HG03159 (cell line): Measurements from ENCODE around the gene CR1.
"Not testable (repeated sequence)": the region's sequence is repeated elsewhere in the genome, so short reads cannot be mapped to it uniquely, and the experiment has no call there.

Experiments
- ATAC-seq: cut with Tn5 transposase; IDR thresholded peaks from one replicate; pipeline ENCODE4 v1.9.1; 2021; ENCODE audit warnings: mild to moderate bottlenecking, moderate library complexity; ENCODE audit not compliant: unreplicated experiment

The CR1 gene

GRCh38 chr1:207638487-207639145 lies 142.7 kb downstream of the CR1 start:
- not testable (repeated sequence) for ATAC-seq

- not testable (repeated sequence) for ATAC-seq
These were observed 143.4 kb downstream of the CR1 start for GRCh38 chr1:207639362-207639761.

GRCh38 chr1:207644166-207644851 lies 148.4 kb downstream of the CR1 start:
- no peak for ATAC-seq

DNA sequence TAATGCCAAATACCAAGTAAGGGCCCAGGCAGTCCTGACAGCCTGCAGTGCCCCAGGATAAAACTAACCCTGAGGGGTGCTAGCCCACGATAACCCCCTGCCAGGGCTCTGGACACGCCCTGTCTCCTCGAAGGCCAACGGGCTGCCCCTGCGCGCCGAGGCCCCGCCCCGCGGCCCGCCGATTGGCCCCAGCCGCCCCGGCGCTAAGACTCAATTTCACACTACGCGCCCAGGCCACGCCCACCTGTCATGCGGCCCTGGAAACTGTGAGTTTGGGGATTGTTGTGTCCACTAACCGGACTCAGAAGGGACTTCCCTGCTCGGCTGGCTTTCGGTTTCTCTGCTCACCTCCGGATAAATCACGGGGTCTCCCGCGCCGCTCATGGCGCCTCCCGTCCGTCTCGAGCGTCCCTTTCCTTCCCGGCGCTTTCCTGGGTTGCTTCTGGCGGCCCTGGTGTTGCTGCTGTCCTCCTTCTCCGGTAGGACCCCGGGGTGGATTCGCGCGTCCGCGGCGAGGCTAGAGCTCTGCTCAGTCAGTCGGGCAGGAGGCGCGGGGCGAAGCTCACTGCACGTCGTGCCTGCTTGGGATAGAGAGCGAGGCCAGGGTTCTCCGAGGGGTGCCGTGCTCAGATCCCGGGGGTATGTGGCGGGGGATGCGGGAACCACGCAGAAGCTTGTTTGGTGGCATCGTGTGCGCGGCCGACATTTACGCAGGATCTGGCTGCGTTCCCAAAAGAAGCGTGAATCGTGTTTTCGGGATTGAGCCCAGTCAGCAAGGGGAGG lies 149.1 kb downstream of the CR1 start, which contains the start of gene CR1L:
Gene CR1L, plus strand, starts transcription at position 282 of the 783 bp plus-strand sequence. Its CDS starts 101 bp downstream, at position 383.
- peak; percentile 97 for ATAC-seq

- no peak for ATAC-seq
These were observed 149.7 kb downstream of the CR1 start for GRCh38 chr1:207645635-207646081.

DNA sequence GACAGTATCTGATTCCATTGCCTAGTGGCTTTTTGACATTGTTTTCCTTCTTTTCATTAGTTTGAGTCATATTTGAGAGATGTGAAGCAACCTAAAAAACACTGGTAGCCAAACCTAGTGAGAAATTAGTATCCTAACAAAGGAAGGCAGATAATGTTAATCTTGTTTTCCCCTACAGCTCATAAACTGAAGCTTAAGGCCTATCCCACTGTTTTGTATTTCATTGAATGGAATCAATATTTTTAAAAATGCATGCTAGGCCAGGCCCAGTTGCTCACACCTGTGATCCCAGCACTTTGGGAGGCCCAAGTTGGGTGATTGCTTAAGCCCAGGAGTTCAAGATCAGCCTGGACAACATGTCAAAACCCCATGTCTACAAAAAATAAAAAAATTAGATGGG lies 150.2 kb downstream of the CR1 start:
- ATAC-seq, result no peak

GRCh38 chr1:207646944-207647579 lies 151.1 kb downstream of the CR1 start:
- no peak for ATAC-seq

- ATAC-seq, result no peak
These were observed 151.8 kb downstream of the CR1 start for GRCh38 chr1:207647671-207648333.

GRCh38 chr1:207648334-207649209 lies 152.6 kb downstream of the CR1 start:
- ATAC-seq, result no peak

GRCh38 chr1:207649210-207649753 lies 153.3 kb downstream of the CR1 start:
- ATAC-seq, result no peak

GRCh38 chr1:207649865-207650580 lies 154.1 kb downstream of the CR1 start:
- ATAC-seq, result no peak

GRCh38 chr1:207651583-207651982 lies 155.6 kb downstream of the CR1 start:
- no peak for ATAC-seq

DNA sequence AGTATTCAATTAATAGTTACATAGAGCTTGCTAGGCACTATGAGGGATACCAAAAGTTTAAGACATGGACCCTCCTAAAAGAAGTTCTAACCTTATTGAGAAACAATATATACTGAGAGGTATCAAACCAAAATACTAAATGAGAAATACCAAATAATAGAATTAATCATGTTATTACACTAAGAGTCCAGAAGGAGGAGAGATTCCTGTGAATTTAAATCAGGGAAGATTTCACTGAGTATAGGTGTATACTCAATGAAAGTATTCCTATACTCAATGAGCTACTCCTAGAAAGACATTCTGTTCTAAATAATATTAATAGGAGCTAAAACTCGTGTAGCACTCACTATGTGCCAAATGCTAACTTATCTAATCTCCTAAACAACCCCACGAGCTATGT lies 158.4 kb downstream of the CR1 start:
- no peak for ATAC-seq

DNA sequence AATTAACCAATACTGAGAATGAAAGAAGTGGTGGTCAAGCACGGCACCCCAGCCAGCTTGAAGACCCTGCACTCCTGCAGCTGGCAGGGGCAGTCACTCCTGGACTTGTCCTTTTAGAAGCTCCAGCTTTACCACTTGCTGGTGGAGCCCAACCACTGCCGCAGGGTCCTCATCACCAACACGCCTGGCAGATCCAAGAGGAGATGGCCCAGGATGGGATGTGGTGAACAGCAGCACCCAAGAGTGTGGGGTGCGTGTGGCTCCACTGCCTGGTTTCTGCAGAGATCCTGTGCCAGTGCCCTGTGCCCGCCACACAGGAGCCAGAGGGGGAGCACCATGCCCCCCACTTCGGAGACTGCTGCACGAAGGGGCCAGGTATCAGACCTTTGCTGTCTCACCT lies 162.5 kb downstream of the CR1 start:
- no peak for ATAC-seq

DNA sequence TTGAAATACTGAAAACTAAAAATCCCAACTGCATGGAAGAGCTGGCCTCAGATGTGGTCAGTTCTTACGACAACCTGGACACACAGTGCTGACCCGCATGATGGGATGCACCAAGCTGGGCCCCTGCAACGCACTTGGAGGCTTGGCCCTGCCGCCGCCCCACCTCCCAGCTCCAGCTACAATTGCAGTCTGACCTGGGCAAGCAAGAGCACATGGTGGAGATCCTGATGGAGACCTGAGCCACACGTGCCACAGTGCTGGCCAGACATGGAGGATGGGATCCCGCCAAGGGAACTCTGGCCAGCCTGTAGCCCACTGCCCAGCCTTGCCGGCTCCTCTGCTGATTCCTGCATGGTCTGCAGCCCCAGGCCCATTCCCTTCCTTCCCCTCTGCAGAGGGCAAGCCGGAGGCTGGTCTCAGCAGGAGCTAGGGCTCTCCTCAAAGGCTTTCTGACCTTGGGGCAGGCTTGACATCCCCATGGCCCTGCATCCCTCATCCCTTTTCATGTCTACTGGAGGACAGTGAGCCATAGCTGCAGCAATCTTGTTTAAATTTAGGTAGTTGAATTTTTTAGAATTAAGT lies 163.0 kb downstream of the CR1 start:
- no peak for ATAC-seq

- no peak for ATAC-seq
These were observed 163.7 kb downstream of the CR1 start for GRCh38 chr1:207659545-207660153.

- ATAC-seq, result not testable (repeated sequence)
These were observed 165.5 kb downstream of the CR1 start for GRCh38 chr1:207661420-207661819.

GRCh38 chr1:207666342-207666741 lies 170.4 kb downstream of the CR1 start:
- no peak for ATAC-seq
